ENCODE data around the gene CSGALNACT2. TPM values are rescaled to one million over a fixed set of nuclear protein-coding genes. Genes with fewer than 3 reads are reported as not detected.

The CSGALNACT2 gene
- total RNA-seq, 1 experiment from 2014 or later, result 8.9 TPM

DNA sequence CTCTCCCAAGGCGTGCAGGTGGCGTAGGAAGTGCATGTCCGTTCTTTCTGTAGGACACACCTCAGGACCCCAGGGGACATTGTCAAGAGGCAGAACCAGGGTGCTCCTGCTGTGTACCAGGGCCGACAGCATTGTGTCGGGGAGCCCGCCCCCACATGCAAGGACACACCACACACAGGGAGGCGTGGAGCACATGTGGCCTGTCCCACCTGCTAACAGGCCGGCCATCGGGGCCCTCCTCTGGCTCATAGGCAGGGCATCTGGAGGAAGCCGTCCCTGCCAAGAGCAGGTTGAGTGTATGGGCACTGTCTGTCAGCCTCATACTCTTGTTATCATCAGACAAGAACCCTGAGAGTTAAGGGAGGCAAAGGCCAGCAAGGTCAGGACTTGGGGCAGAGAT is 48.7 kb upstream of the CSGALNACT2 start:
- H3K23me2 ChIP-seq (ENCODE audit: insufficient read length, low read depth, low read length, poor library complexity, severe bottlenecking), result no peaks in the 10 kb centered on the region
- peak overlapping the region; percentile 19; the same call in 1 of the 2 replicates for H3K14ac ChIP-seq (ENCODE audit: insufficient read depth, low read length)
- H4K5ac ChIP-seq (ENCODE audit: insufficient read length, low read depth, low read length), result no peak overlapping the region
- no peak overlapping the region for H3K4ac ChIP-seq (ENCODE audit: low read depth, low read length)
- H2BK15ac ChIP-seq (ENCODE audit: low read depth, low read length), result no peak overlapping the region
- H2BK120ac ChIP-seq (ENCODE audit: low read depth, low read length, poor library complexity, severe bottlenecking), result no peak overlapping the region
- no peak overlapping the region for H2BK5ac ChIP-seq (ENCODE audit: insufficient read length, low read length)
- H3K4me1 ChIP-seq (ENCODE audit: insufficient read depth, low read length), result no peaks in the 10 kb centered on the region
- H2AK5ac ChIP-seq (ENCODE audit: insufficient read length, low read length), result no peak overlapping the region
- TF ChIP-seq, protein P1, sequence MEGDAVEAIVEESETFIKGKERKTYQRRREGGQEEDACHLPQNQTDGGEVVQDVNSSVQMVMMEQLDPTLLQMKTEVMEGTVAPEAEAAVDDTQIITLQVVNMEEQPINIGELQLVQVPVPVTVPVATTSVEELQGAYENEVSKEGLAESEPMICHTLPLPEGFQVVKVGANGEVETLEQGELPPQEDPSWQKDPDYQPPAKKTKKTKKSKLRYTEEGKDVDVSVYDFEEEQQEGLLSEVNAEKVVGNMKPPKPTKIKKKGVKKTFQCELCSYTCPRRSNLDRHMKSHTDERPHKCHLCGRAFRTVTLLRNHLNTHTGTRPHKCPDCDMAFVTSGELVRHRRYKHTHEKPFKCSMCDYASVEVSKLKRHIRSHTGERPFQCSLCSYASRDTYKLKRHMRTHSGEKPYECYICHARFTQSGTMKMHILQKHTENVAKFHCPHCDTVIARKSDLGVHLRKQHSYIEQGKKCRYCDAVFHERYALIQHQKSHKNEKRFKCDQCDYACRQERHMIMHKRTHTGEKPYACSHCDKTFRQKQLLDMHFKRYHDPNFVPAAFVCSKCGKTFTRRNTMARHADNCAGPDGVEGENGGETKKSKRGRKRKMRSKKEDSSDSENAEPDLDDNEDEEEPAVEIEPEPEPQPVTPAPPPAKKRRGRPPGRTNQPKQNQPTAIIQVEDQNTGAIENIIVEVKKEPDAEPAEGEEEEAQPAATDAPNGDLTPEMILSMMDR (conservative IDR thresholded peaks at IDR 0.05), result no peak
- H3K56ac ChIP-seq (ENCODE audit: insufficient read length, low read depth, low read length), result no peak overlapping the region
- no peak overlapping the region for H3K23ac ChIP-seq (ENCODE audit: insufficient read length, low read depth, low read length)
- H2BK12ac ChIP-seq (ENCODE audit: insufficient read length, low read depth, low read length), result no peak overlapping the region
- Mint-ChIP-seq H3K4me1 (peaks cover 14 to 22% of the 10 kb centered on the region in 2 experiments), H3K27ac (peak overlapping the region in 1 of 3 experiments; percentile 71; a peak in 1 of 7 replicates), H3K36me3 (ENCODE audit: insufficient read depth in 1 of 3, low read depth in 3 of 3) (peaks cover 0 to 4% (median 3%) of the 10 kb centered on the region in 3 experiments; a peak in 3 of 7 replicates), H3K9me3 (no peaks in the 10 kb centered on the region; a peak in 1 of 5 replicates), H3K4me3 (no peak overlapping the region), H3K27me3 (ENCODE audit: low read depth) (peaks cover 2% of the 10 kb centered on the region)
- H3K79me1 ChIP-seq (ENCODE audit: insufficient read depth, low read depth, low read length, poor library complexity, severe bottlenecking), result no peaks in the 10 kb centered on the region
- no peak overlapping the region for H3T11ph ChIP-seq (ENCODE audit: low read length)
- H3K18ac ChIP-seq (ENCODE audit: insufficient read length, low read depth, low read length), result no peak overlapping the region
- H4K8ac ChIP-seq (replicated peaks; ENCODE audit: insufficient read length, low read depth, low read length), result no peak overlapping the region
- H3K9ac ChIP-seq (ENCODE audit: extremely low read depth, insufficient read length, low read length), result no peak overlapping the region
- no peaks in the 10 kb centered on the region for H3K27me3 ChIP-seq (ENCODE audit: insufficient read depth, low read length)
- H3K4me2 ChIP-seq (ENCODE audit: insufficient read depth, insufficient read length, low read length), result no peak overlapping the region
- H4K20me1 ChIP-seq (ENCODE audit: control insufficient read depth, insufficient read depth, insufficient read length), result no peaks in the 10 kb centered on the region
- H2BK20ac ChIP-seq (ENCODE audit: low read depth, low read length, poor library complexity, severe bottlenecking), result no peak overlapping the region
- no peaks in the 10 kb centered on the region for H3K9me3 ChIP-seq (ENCODE audit: control insufficient read depth, low read depth, low read length)
- no peak overlapping the region for H2AFZ ChIP-seq (ENCODE audit: low read length)
- no peaks in the 10 kb centered on the region for H3K79me2 ChIP-seq (ENCODE audit: insufficient read depth, low read length)
- DNase-seq, result no peak
- no peak overlapping the region for H4K91ac ChIP-seq (ENCODE audit: insufficient read length, low read depth, low read length)
- H3K27ac ChIP-seq (ENCODE audit: insufficient read length, low read depth, low read length), result no peak overlapping the region
- no CpG with 5 or more reads among the region's 10 CpGs for WGBS (ENCODE audit: extremely low coverage, insufficient read length, low lambda C conversion rate)
